ENCODE data around the gene SMARCAL1. TPM values are rescaled to one million over a fixed set of nuclear protein-coding genes. Genes with fewer than 3 reads are reported as not detected.

Gene SMARCAL1
- total and polyA plus RNA-seq, 2 of the 4 experiments (the other 2 are of a cell fraction), result 13.6 to 21.0 TPM

DNA sequence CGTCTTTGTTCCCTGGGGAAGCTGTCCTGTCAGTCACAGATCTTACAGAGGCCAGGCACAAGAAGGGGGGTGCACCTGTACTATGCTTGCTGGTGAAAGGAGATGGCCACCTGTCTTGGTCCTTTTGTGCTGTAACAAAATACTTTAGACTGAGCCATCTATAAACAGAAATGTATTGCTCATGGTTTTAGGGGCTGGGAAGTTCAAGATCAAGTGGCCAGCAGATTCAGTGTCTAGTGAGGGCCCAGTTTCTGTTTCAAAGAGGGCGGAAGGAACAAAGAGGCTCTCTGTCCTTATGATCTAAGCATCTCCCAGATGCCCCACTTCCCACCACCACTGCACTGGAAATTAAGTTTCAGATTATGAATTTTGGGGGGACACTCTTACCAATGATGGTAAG is 50.9 kb downstream of the SMARCAL1 start:
- Histone ChIP-seq H2BK120ac (ENCODE audit: low read depth, low read length) (no peak overlapping the region), H3K4me2 (ENCODE audit: low read depth, low read length) (no peak overlapping the region), H4K91ac (ENCODE audit: insufficient read depth, low read depth, low read length) (no peak overlapping the region), H2BK20ac (ENCODE audit: low read depth, low read length) (no peak overlapping the region), H3K36me3 (ENCODE audit: control insufficient read depth, insufficient read depth, low read length) (peaks cover 22% of the 10 kb centered on the region), H3K9me1 (ENCODE audit: insufficient read depth, low read length) (no peaks in the 10 kb centered on the region), H4K20me1 (ENCODE audit: insufficient read depth, low read length) (no peaks in the 10 kb centered on the region), H3K9me3 (ENCODE audit: control insufficient read depth, insufficient read depth, low read length) (peaks cover 11% of the 10 kb centered on the region), H3K18ac (ENCODE audit: low read depth, low read length) (no peak overlapping the region), H3K14ac (replicated peaks; ENCODE audit: low read depth, low read length) (no peak overlapping the region), H2AK9ac (replicated peaks; ENCODE audit: low read depth, low read length, poor library complexity) (no peak overlapping the region), H3K23ac (ENCODE audit: low read depth, low read length) (no peak overlapping the region), H2BK5ac (ENCODE audit: low read depth, low read length, poor library complexity, severe bottlenecking) (no peak overlapping the region), H3K4me1 (ENCODE audit: control insufficient read depth, insufficient read depth, low read length) (no peaks in the 10 kb centered on the region), H3K4ac (ENCODE audit: low read depth, low read length) (no peak overlapping the region), H4K5ac (ENCODE audit: low read depth, low read length) (no peak overlapping the region), H3K27ac (ENCODE audit: insufficient read depth, low read length) (no peak overlapping the region), H3K27me3 (ENCODE audit: control insufficient read depth, insufficient read depth, low read length) (no peaks in the 10 kb centered on the region), H2AK5ac (ENCODE audit: low read depth, low read length) (no peak overlapping the region), H3K79me1 (ENCODE audit: low read depth in 1 of 2, low read length in 2 of 2) (no peaks in the 10 kb centered on the region), H3K4me3 (ENCODE audit: insufficient read depth, low read depth, low read length) (no peak overlapping the region), H4K8ac (ENCODE audit: low read depth in 2 of 2, low read length in 2 of 2) (no peak overlapping the region), H2BK15ac (ENCODE audit: low read depth, low read length) (no peak overlapping the region), H3K9ac (ENCODE audit: low read depth, low read length) (no peak overlapping the region), H3K56ac (ENCODE audit: extremely low read depth, insufficient read depth, low read length) (no peak overlapping the region), H2AFZ (replicated peaks; ENCODE audit: low read length, poor library complexity) (no peak overlapping the region)
- ChIA-PET POLR2A (ENCODE audit: unreplicated experiment) (no interaction called here), CTCF (no interaction called here)
- intact Hi-C loops (cut with micrococcal nuclease) (no loop called here), dilution Hi-C loops (cut with HindIII; ENCODE audit: low sequenced_read_pairs, unreplicated experiment) (no loop called here), in situ Hi-C loops (cut with MboI; ENCODE audit: low sequenced_read_pairs) (no loop called here)
- DNase-seq (peak; percentile 46), ATAC-seq (ENCODE audit: low read depth) (no peak)
- TF ChIP-seq CHD1 (IDR thresholded peaks at IDR 0.05; ENCODE audit: low read depth, low read length) (no peak), RCOR1 (IDR thresholded peaks at IDR 0.05; ENCODE audit: insufficient replicate concordance, low read length) (peak; percentile 50)
- BruUV-seq (replicated peaks), result no TSS peak
- WGBS, 2 experiments (ENCODE audit: extremely low coverage in 2 of 2, insufficient read length in 1 of 2), result no CpG with 5 or more reads among the region's 2 CpGs

Data from IMR-90 (cell line).